Astrocyte of the spinal cord (primary cell): ENCODE data around the gene PTGFR.
A peak's percentile ranks its signal among the peaks of the same experiment; 100 is the strongest.

ENCODE experiments used
- DNase-seq: peaks from one replicate; pipeline ENCODE4 v3.0.0; 2011; ENCODE audit warnings: low read depth, low spot score
- H3K4me3 ChIP-seq: 2 replicates; pipeline ENCODE4 v1.5.1; 2011; ENCODE audit warnings: low read depth, mild to moderate bottlenecking, low read length, moderate library complexity
- in situ Hi-C: cut with HindIII; loops from 2 replicates; pipeline ENCODE4 v1.10.0; 2017; ENCODE audit warnings: low sequenced_read_pairs
- TF ChIP-seq, protein P1 (sequence below): IDR thresholded peaks from 2 replicates; pipeline ENCODE4 v1.5.1; 2012; ENCODE audit warnings: low read depth, mild to moderate bottlenecking, low read length, inconsistent platforms

PTGFR gene, protein sequence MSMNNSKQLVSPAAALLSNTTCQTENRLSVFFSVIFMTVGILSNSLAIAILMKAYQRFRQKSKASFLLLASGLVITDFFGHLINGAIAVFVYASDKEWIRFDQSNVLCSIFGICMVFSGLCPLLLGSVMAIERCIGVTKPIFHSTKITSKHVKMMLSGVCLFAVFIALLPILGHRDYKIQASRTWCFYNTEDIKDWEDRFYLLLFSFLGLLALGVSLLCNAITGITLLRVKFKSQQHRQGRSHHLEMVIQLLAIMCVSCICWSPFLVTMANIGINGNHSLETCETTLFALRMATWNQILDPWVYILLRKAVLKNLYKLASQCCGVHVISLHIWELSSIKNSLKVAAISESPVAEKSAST

DNA sequence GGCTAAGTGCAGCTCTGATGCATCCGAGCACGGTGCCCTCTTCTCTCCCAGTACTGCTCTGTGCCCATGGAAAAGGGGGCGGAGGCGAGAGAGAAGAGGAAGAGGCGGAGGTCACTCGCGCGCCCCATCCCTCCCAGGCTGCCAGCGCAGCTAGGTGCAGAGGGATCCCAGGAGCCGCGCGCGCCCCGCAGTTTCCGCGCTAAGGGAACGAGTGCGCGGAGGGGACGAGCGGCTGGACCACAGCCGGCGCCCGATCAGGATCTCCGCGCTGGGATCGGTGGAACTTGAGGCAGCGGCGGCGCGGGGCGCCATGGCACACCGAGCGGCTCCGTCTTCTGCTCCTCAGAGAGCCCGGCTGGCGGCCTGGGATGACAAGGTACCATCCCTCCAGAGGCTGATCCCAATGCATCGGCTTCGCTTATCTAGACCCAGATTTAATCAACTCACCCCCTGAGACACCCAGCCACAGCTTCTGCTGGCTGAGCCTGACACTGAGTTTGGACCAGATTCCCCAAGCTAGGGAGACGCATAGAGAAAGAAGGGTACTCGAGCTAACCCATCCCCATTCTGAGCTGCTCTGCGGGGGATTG, at the start of gene PTGFR:
Gene PTGFR (plus strand): TSS at position 114 of the 590 bp plus-strand sequence. CDS start 1,770 bp downstream, outside the sequence.
- peak within 1 kb of the TSS; percentile 73 for H3K4me3 ChIP-seq
- DNase-seq = peak; percentile 46
- in situ Hi-C loops = no loop called here
- TF ChIP-seq, protein P1, sequence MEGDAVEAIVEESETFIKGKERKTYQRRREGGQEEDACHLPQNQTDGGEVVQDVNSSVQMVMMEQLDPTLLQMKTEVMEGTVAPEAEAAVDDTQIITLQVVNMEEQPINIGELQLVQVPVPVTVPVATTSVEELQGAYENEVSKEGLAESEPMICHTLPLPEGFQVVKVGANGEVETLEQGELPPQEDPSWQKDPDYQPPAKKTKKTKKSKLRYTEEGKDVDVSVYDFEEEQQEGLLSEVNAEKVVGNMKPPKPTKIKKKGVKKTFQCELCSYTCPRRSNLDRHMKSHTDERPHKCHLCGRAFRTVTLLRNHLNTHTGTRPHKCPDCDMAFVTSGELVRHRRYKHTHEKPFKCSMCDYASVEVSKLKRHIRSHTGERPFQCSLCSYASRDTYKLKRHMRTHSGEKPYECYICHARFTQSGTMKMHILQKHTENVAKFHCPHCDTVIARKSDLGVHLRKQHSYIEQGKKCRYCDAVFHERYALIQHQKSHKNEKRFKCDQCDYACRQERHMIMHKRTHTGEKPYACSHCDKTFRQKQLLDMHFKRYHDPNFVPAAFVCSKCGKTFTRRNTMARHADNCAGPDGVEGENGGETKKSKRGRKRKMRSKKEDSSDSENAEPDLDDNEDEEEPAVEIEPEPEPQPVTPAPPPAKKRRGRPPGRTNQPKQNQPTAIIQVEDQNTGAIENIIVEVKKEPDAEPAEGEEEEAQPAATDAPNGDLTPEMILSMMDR = no peak

DNA sequence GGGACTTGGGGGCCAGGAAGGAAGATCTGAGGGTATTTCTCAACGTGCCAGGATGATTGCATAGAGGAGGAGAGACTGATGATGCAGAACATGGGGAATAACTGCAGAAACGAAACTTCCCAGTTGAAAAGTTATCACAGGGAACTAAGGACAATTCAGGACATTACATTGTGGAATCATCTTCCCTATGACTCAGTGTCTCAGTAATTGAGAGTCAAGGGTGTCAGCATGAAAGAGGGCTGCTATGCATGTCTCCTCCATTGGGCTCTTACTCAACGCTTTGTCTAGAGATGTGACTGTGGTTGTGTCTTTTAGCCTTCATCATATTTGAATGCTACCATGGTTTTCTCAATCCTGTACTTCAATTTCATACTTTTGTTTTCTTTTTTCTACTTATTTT, 48.9 kb upstream of the PTGFR start:
- H3K4me3 ChIP-seq = no peak overlapping the region
- DNase-seq = no peak
- TF ChIP-seq, protein P1 = no peak
- in situ Hi-C loops = no loop called here

DNA sequence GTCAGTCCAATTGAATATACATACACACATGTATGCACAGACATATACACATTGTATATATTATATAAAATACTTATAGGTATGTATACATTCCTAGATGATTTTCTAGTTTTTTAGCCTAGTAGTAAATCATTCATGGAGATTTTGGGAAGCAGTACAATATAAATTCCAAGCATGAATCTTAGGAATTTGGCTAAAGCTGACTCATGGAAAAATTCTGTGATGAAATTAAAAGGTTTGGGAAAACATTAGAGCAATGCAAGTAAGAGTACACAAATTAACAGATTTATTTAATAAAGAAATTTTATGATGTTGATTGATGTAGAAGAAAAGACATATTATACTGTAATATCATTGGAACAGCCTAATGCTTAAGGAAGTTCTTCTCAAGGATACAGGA, 43.7 kb upstream of the PTGFR start:
- in situ Hi-C loops = no loop called here
- no peak overlapping the region for H3K4me3 ChIP-seq
- no peak for DNase-seq
- TF ChIP-seq, protein P1 = no peak

DNA sequence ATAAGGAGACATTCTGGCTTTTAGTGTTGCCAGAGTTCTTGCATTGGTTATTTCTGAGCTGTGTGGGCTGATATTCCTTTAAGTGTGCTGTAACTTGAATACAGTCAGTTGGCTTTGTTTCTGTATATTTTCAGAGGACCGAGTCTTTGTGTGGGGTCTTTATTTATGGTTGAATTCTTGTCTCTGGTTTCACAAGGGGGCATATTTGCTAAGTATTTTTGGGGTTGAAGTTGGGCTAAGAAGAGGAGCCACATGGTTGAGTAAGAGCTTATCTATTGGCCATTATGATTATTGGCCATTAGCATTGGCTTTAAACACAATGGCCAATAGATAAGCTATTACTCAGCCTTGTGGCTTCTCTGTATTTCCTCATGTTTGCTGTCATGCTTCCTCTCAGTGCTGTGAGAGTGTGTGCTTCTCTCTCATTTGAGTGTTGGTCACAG, 26.3 kb upstream of the PTGFR start:
- TF ChIP-seq, protein P1 = no peak
- DNase-seq = no peak
- H3K4me3 ChIP-seq = no peak overlapping the region
- in situ Hi-C loops = no loop called here

DNA sequence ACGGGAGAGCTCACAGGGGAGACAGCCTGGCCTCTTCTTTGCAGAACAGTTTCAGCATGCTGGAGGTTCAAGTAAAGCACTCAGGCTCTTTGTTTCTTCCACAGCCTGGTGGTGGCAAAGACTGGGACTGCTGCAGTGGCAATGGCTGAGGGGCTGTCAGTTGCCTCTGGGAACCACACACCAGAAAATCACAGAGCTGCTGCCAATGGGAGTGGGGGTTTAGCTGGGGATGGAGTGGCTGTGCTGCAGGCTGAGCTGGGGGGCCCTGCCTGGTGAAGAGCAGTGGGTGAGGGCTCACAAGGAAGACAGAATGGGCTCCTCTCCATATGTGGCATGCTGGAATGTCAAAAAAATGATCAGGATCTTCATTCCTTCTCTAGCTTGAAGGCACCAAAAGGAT, 25.6 kb upstream of the PTGFR start:
- TF ChIP-seq, protein P1 = no peak
- no peak overlapping the region for H3K4me3 ChIP-seq
- DNase-seq = no peak
- in situ Hi-C loops = no loop called here

DNA sequence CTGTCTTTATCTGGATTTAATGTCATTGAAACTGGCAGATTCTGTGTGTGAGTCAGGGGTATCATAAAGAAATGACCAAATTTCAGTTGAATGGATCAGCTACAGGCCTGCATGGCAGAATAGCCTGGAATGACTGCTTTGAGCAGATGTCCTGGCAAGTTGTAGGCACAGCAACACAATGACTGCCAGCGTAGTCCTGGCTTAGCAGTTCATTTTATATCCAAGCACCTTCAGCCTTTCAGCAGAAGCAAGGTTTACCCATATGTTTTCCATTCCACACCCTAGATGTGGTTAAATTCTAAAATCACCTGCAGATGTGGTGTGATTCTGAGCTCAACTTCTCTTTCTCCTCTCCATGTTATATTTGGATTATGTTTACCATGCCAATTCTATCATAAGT, 22.3 kb upstream of the PTGFR start:
- TF ChIP-seq, protein P1 = no peak
- no peak overlapping the region for H3K4me3 ChIP-seq
- DNase-seq = no peak
- in situ Hi-C loops = no loop called here
